AG08395 (cell line): ENCODE measurements around the gene NUDT14.

Experiments used
- DNase-seq: peaks from one replicate; pipeline ENCODE4 v3.0.0; 2012; ENCODE audit warnings: mixed read lengths, low spot score

NUDT14 gene

DNA sequence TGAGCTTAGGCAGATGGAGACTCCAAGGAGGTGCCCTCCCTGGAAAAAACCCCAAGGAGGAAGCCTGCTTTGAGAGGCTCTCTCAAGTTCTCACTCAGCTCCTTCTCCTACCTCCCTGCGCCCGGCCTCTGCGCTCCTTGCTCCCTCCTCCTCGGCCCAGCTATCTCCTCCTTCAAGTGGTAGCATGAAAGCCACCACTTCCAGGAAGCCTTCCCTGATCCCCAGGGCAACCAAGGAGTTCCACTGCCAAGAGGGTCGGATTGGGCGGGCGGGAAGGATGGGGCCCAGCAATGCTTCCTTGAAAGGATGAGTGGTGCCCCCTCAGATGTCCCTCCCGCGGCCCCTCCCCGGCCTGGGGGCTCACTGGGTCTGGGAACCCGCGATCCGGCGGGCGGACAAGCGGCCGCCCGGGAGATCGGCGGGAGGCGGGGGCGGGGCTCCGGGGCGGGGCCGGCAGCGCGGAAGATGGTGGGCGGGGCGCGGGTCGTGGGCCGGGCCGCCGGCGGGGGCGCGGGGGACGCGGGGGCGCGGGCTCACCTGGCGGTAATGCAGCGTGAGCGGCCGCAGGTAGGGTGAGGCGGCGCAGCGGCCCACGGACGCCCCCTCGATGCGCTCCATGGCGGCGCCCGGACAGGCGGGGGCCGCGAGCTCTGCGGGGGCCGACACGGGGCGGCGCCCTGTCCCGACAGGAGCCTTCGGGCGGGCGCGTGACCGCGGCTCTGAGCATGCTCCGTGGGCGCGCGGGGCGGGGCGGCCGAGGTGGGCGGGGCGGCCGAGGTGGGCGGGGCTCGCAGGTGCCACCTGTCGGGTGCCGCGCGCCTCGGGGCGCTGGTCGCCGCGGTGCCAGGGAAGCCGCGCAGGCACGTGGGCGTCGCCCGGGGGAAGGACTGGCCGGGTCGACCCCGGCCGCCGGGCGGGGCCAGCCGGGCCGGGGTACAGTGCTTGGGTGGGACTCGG, at the start of gene NUDT14:
TSS of gene NUDT14 (minus strand) at position 721 of the 957 bp plus-strand sequence. CDS start at position 618, 103 bp downstream.
- DNase-seq: peak; percentile 91

DNA sequence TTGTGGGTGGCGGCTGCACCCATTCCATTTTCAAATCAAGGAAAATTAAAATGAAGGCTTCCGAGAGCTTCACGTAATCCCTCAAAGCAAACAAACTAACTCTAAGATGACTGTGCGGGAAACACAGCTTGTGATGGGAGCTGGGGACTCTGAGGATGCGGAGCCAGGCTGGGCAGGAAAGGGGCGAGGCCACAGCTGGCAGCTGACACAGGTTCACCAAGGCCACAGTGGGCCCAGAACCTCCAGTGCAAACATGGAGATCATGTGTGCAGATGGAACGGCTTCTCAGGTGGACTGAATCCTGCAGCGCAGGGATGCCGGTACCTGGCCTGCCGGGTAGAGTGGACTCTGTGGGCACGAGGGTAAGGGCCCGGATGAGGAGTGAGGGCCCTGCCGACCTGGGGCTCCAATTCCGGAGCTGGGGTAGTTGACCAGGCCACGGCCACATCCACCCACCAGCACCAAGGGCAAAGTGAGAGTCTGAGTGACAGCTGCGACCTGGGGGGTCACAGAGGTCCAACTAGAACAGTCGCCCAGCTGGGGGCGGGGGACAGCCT, 48.1 kb upstream of the NUDT14 start:
- DNase-seq: no peak

DNA sequence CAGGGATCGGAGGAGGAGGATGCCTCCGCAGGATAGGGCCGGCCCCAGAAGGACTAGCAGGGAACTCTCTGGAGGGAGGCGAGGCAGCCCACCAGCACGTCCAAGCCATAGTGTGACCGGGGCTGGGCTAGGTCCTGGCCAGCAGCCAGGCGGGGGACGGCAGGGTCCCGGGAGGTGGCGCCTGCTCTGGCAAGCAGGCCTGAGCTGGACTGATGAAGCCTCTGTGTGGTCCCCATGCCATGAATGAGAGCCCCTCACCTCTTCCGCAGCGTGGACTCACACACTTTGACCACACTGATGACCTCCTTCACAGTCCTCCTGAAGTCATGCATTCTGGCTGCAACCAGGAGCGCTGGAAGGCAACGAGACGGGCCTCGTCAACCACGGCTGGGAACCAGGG, 47.5 kb upstream of the NUDT14 start:
- no peak for DNase-seq

DNA sequence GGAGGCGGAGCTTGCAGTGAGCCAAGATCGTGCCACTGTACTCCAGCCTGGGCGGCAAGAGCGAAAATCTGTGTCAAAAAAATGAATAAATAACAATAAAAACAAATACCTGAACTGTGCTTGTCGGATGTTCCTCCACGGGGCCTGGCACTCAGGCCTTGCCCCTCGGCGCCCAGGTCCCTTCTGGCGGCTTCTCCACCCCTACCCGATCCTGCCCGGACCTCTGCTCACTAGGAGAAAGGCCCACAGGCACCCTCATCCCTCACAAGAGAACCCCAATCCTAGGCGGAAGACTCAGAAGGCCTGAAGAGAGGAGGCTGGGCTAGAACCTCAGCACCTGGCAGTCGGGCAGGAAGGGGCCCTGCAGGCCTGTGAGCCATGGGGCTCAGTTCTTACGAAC, 46.2 kb upstream of the NUDT14 start:
- DNase-seq: no peak

GRCh38 chr14:105226198-105226597, 45.1 kb upstream of the NUDT14 start:
- DNase-seq: no peak

DNA sequence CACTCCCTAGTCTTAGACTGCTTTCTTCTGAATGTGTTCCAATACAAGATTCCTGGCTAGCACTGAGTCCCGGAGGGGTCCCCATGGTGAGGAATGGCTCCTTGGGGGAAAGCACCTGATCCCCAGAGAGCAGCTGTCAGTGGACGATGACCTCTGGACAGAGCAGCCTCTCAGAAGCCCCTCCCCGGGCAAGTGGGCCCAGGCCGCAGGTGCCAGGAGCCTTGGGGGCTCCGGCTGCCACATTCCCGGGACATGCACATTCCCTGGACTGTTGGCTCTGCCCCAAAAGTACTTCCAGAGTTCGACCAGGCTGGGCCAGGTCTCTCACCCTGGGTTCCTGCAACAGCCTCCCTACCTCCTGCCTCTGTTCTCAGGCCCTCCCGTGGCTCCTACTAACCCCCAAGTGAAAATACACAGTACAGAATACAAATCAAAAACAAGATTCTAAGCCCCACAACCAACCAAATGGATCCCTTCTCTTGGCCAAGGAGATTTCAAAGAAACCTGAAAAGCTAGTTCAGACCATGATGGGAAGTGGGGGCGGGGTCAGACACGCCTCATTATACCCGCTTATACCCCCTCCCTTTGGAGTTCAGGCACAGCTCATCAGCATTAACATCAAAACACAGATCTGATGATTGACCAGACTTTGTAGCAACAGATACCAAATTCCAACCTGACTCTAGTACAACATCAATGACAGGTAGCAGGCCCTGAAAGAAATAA, 43.9 kb upstream of the NUDT14 start:
- no peak for DNase-seq

- no peak for DNase-seq
Observed at GRCh38 chr14:105223770-105224544, 42.8 kb upstream of the NUDT14 start.

GRCh38 chr14:105223260-105223659, 42.1 kb upstream of the NUDT14 start:
- no peak for DNase-seq

DNA sequence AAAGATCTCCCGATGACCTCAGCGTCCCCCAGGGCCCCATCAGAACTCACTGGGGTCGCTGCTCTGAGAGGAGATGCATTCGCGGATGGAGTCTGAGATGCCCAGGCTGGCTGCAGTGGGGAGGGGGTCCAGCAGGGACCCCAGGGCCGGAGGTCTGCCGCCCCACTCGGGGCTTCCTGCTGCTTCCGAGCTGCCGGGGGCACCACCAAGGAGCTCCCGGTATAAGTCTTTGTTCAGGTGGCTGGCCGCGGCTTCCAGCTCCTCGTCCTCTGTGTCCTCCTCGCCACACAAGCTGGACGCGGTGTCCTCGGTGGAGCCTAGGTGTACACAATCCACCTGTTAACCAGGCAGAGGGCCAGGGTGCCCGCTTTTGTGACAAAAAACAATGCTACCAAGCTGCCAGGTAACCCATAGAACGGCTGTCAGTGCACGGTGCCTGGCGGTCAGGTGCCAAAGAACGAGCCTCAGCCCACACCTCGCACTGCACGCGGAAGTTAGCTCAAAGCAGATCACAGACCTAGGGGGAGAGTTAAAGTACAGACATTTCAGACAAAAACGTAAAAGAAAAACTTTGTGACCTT, 40.6 kb upstream of the NUDT14 start:
- no peak for DNase-seq

GRCh38 chr14:105220699-105221597, 39.8 kb upstream of the NUDT14 start:
- DNase-seq: no peak

GRCh38 chr14:105219753-105220152, 38.6 kb upstream of the NUDT14 start:
- no peak for DNase-seq

GRCh38 chr14:105219043-105219612, 38.0 kb upstream of the NUDT14 start:
- DNase-seq: no peak

- no peak for DNase-seq
Observed at GRCh38 chr14:105218611-105219010, 37.5 kb upstream of the NUDT14 start.

DNA sequence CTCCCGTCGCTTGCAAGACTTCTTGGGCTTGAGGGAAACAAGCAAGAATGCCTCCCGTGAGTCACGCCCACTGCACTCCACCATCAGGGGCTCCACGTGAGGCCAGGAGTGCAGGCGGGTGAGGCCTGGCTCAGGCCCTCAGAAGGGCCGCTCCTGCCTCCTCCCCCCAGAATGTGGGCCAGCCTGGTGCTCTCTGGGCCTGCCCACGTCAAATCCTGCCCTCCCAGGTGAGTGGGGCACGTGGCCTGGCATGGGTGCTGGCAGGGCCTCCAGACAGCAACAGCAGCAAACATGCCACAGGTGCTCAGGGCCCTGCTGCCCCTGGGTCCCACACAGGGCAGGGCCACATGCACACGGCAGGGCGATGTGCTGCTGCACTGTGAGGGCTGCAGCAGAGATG, 36.7 kb upstream of the NUDT14 start:
- no peak for DNase-seq

GRCh38 chr14:105216490-105217247, 35.6 kb upstream of the NUDT14 start:
- no peak for DNase-seq

DNA sequence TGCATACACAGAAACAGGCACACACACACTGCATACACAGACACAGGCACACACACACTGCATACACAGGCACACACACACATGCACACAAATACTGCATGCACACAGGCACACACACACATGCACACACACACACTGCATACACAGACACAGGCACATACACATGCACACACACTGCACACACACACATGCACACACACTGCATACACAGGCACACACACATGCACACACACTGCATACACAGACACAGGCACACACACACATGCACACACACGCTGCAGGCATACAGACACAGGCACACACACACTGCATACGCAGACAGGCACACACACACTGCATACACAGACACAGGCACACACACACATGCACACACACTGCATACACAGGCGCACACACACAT, 34.5 kb upstream of the NUDT14 start:
- no peak for DNase-seq

- DNase-seq: no peak
Observed at GRCh38 chr14:105214324-105214915, 33.3 kb upstream of the NUDT14 start.

- DNase-seq: no peak
Observed at GRCh38 chr14:105213361-105213760, 32.2 kb upstream of the NUDT14 start.
